ENCODE results near the gene OR10G3. TPM values are rescaled to one million over a fixed set of nuclear protein-coding genes. Genes with fewer than 3 reads are reported as not detected.
A peak's percentile ranks its signal among the peaks of the same experiment; 100 is the strongest.

Gene OR10G3
- total RNA-seq, 2 experiments from 2014 or later: not detected

DNA sequence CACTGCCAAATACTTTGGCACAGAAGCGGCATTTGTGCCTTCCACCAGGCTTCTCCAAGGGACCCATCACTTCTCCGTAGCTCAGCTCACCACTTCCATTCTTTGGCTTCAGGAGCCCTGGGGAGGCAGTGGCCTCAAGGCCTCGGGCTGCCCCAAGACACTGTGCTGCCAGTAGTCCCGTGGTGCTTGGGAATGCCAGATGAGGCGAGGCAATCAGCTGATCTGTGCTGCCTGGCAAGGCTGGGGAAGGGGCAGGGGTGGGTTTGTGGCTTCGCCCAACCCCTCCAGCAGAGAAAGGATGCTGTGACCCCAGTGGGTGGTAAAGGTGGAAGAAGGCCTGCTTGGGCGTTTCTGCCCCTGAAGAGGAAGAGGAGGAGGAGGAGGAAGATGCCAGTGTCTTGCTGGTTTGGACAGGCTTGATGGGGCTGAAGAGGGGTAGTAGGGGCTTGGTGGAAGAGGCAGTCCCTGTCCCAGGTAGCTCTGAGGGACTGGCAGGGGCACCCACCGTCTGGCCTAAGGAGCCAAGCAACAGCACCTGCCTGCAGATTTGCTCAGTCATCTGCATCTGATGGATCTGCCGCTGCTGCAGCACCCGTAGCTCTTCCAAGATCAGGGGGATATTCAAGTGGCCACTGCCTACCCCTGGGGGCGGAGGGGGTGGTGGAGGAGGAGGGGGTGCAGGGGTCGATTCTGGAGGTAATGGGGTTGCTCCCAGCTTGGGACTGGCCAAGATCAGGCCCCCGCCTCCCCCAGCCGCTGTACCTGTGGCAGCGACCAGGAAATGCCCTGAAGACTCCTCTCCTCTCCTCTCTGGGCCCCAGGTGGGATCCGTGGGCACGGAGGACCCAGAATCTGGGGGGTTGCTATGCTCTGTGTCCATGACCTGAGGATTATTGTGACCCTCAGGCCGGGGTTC, 55.0 kb downstream of the OR10G3 start:
- Histone ChIP-seq H3K4me1 (ENCODE audit: insufficient read depth, low read length, poor library complexity, severe bottlenecking) (peaks cover 44% of the 10 kb centered on the region), H3K27ac (ENCODE audit: low read depth, low read length, poor library complexity, severe bottlenecking) (no peak overlapping the region), H3K9me3 (ENCODE audit: low read length) (no peaks in the 10 kb centered on the region), H4K20me1 (ENCODE audit: insufficient read depth, low read length) (no peaks in the 10 kb centered on the region), H3K4me2 (ENCODE audit: low read length) (peak overlapping the region; percentile 80), H3K79me2 (ENCODE audit: insufficient read depth, low read depth, low read length) (no peaks in the 10 kb centered on the region), H3K36me3 (ENCODE audit: insufficient read depth, low read length) (no peaks in the 10 kb centered on the region), H2AFZ (ENCODE audit: low read length) (no peak overlapping the region), H3K4me3 (ENCODE audit: low read depth, low read length, poor library complexity, severe bottlenecking) (peak overlapping the region; percentile 83), H3K9me2 (ENCODE audit: insufficient read depth, low read length) (no peaks in the 10 kb centered on the region)
- BruUV-seq (replicated peaks): no TSS peak
- TF ChIP-seq EZH2phosphoT487 (IDR thresholded peaks at IDR 0.05; ENCODE audit: borderline replicate concordance, low read depth, low read length) (no peak), CTCF (conservative IDR thresholded peaks at IDR 0.05; ENCODE audit: low read length) (no peak)
- ChIA-PET POLR2A (interaction anchor here (3.3 kb wide), 1 partner anchor 10 kb away, joined by 33 read pairs; no protein-coding TSS in a partner anchor), CTCF (ENCODE audit: unreplicated experiment) (interaction anchor here (0.6 to 1.1 kb wide), 2 partner anchors 69 to 1180 kb away, joined by 3 to 5 read pairs; partner anchors contain the start of gene CHD8)
- intact Hi-C loops (cut with micrococcal nuclease; ENCODE audit: unreplicated experiment): no loop called here
- DNase-seq (ENCODE audit: low spot score): no peak

DNA sequence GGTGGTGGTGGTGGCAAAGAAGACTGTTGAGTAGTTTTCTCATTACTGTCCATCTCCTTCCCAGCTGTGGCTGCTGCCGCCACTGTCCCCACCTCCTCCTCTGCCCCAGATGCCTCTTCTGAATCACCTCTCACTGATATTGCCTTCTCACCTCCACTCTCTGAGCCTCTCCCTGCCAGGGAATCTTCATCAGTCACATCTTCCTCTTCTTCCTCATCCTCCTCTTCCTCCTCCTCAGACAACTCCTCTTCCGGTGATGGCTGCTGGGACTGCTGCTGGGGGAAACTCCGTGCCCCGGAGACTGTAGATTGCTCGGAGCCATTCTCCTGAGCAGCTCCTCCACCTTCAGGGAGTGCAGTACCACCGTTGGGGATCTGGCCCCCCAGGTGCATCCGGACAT, 56.7 kb downstream of the OR10G3 start:
- DNase-seq (ENCODE audit: low spot score): no peak
- peaks cover 27% of the 10 kb centered on the region for H3K4me1 ChIP-seq (ENCODE audit: insufficient read depth, low read length, poor library complexity, severe bottlenecking)
- H2AFZ ChIP-seq (ENCODE audit: low read length): no peak overlapping the region
- no peaks in the 10 kb centered on the region for H3K79me2 ChIP-seq (ENCODE audit: insufficient read depth, low read depth, low read length)
- TF ChIP-seq EZH2phosphoT487 (IDR thresholded peaks at IDR 0.05; ENCODE audit: borderline replicate concordance, low read depth, low read length) (no peak), CTCF (conservative IDR thresholded peaks at IDR 0.05; ENCODE audit: low read length) (no peak)
- H4K20me1 ChIP-seq (ENCODE audit: insufficient read depth, low read length): no peaks in the 10 kb centered on the region
- H3K9me3 ChIP-seq (ENCODE audit: low read length): no peaks in the 10 kb centered on the region
- no peak overlapping the region for H3K27ac ChIP-seq (ENCODE audit: low read depth, low read length, poor library complexity, severe bottlenecking)
- CTCF ChIA-PET (ENCODE audit: unreplicated experiment): no interaction called here
- intact Hi-C loops (cut with micrococcal nuclease; ENCODE audit: unreplicated experiment): no loop called here
- H3K4me3 ChIP-seq (ENCODE audit: low read depth, low read length, poor library complexity, severe bottlenecking): no peak overlapping the region
- POLR2A ChIA-PET: interaction anchor here (1.3 kb wide), 1 partner anchor 9 kb away, joined by 4 read pairs; no protein-coding TSS in a partner anchor
- H3K9me2 ChIP-seq (ENCODE audit: insufficient read depth, low read length): no peaks in the 10 kb centered on the region
- H3K4me2 ChIP-seq (ENCODE audit: low read length): no peak overlapping the region
- BruUV-seq (replicated peaks): no TSS peak
- H3K36me3 ChIP-seq (ENCODE audit: insufficient read depth, low read length): no peaks in the 10 kb centered on the region

DNA sequence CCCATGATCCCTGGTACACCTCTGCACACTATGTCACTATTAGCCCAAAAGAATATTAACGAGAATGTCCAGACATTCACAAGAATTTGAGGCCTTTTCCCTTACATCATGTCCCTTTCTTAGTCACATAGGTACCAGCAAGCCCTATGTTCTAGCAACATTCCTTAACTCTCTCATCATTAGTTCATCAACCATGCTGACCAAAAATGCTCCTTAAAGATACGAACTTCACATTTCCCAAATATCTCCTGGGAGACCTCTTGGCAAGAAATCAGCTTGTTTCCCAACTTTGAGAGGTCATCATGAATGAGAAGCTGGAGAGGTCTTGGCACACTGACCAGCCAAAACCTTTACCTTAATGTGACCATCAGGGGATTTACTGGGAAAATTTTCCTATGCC, 58.4 kb downstream of the OR10G3 start:
- Histone ChIP-seq H3K4me1 (ENCODE audit: insufficient read depth, low read length, poor library complexity, severe bottlenecking) (peaks cover 10% of the 10 kb centered on the region), H3K9me2 (ENCODE audit: insufficient read depth, low read length) (no peaks in the 10 kb centered on the region), H3K4me3 (ENCODE audit: low read depth, low read length, poor library complexity, severe bottlenecking) (no peak overlapping the region), H4K20me1 (ENCODE audit: insufficient read depth, low read length) (no peaks in the 10 kb centered on the region), H3K9me3 (ENCODE audit: low read length) (no peaks in the 10 kb centered on the region), H3K27ac (ENCODE audit: low read depth, low read length, poor library complexity, severe bottlenecking) (no peak overlapping the region), H3K36me3 (ENCODE audit: insufficient read depth, low read length) (no peaks in the 10 kb centered on the region), H3K79me2 (ENCODE audit: insufficient read depth, low read depth, low read length) (no peaks in the 10 kb centered on the region), H2AFZ (ENCODE audit: low read length) (no peak overlapping the region), H3K4me2 (ENCODE audit: low read length) (no peak overlapping the region)
- intact Hi-C loops (cut with micrococcal nuclease; ENCODE audit: unreplicated experiment): no loop called here
- TSS peak; percentile 36 for BruUV-seq (replicated peaks)
- DNase-seq (ENCODE audit: low spot score): no peak
- TF ChIP-seq EZH2phosphoT487 (IDR thresholded peaks at IDR 0.05; ENCODE audit: borderline replicate concordance, low read depth, low read length) (no peak), CTCF (conservative IDR thresholded peaks at IDR 0.05; ENCODE audit: low read length) (no peak)
- ChIA-PET CTCF (ENCODE audit: unreplicated experiment) (no interaction called here), POLR2A (interaction anchor here (1.2 kb wide), 1 partner anchor 13 kb away, joined by 3 read pairs; no protein-coding TSS in a partner anchor)
